GM19395 (cell line): ENCODE measurements around the gene COQ10B.
"Not testable (repeated sequence)": the region's sequence is repeated elsewhere in the genome, so short reads cannot be mapped to it uniquely, and the experiment has no call there.

Source experiments
- ATAC-seq: cut with Tn5 transposase; IDR thresholded peaks from one replicate; pipeline ENCODE4 v1.9.1; 2021; ENCODE audit warnings: mild to moderate bottlenecking, moderate library complexity; ENCODE audit not compliant: unreplicated experiment

COQ10B gene

GRCh38 chr2:197450465-197450864 lies 2.9 kb upstream of the COQ10B start:
- ATAC-seq, result no peak

DNA sequence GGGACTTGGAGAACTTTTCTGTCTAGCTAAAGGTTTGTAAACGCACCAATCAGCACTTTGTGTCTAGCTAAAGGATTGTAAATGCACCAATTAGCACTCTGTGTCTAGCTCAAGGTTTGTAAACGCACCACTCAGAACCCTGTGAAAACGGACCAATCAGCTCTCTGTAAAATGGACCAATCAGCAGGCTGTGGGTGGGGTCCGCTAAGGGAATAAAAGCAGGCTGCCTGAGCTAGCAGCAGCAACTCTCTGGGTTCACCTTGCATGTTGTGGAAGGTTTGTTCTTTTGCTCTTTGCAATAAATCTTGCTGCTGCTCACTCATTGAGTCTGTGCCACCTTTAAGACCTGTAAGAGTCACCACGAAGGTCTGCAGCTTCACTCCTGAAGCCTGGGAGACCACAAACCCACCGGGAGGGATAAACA lies 2.4 kb upstream of the COQ10B start:
- not testable (repeated sequence) for ATAC-seq

GRCh38 chr2:197452754-197453122 lies 614 bp upstream of the COQ10B start:
- ATAC-seq, result no peak

- peak; percentile 47 for ATAC-seq
Observed at GRCh38 chr2:197453914-197454398, 604 bp downstream of the COQ10B start.

DNA sequence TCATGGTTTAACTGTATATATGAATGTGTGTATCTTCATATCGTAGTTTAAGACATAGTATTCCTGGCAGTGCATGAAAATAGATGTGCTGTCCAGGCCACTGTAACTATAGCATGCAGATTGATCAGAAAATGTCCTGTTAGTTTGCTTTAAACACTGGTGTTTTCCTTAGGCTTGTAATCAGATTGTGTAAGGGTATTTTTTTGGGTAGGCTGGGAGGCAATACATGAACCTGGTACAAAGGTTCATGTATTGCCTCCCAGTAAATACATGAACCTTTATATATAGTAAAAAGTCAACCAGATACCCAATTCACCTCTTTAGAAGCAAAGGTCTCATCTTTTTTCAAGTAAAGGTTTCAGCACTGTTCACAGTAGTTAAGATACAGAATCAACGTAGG lies 1.6 kb downstream of the COQ10B start:
- ATAC-seq, result no peak

DNA sequence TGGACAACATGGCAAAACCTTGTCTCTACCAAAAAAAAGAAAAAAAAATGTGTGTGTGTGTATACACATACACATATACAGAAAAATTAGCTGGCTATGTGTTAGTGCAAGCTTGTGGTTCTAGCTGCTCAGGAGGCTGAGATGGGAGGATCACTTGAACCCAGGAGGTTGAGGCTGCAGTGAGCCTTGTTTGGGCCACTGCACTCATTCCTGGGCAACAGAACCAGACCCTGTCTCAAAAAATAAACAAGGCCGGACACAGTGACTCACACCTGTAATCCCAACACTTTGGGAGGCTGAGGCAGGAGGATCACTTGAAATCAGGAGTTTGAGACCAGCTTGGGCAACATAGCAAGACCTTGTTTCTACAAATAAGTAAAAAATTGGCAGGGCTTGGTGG lies 2.1 kb downstream of the COQ10B start:
- no peak for ATAC-seq

DNA sequence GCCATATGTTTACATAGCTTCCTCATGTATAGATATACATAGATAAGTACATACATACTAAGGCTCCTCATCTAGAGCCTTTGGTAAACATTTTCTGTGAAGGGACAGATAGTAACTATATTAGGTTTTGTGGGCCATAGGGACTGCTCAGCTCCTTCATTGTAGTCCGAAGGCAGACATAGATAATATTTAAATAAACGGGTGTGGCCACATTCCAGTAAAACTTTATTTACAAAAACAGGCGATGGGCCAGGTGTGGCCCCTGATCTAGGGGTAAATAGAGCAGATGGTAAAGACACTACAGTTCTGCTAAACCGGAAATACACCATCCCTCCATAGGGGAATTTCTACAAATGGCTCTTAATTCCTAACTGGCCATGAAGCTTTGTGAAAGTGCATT lies 7.3 kb downstream of the COQ10B start:
- ATAC-seq, result no peak

GRCh38 chr2:197461057-197461456 lies 7.7 kb downstream of the COQ10B start:
- no peak for ATAC-seq

DNA sequence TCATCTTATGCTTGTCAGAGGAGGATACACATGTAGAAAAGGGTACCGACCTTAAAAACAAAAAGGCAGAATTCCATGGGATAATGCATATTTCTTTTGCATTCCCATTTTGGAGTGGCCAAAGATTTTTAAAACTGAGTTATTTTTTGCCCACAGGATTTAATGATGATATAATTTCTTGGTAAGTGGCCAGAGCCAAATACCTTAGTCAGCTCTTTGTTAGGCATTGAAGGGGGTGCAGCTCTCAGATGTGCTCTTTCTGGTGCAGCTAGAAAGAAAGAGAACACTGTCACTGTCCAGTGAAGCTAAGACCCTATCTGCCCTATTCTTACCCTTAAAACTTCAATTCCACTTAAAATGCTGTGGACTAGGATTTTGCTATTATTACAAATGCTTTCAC lies 10.8 kb downstream of the COQ10B start:
- ATAC-seq, result no peak

- ATAC-seq, result no peak
Observed at GRCh38 chr2:197472166-197472565, 18.8 kb downstream of the COQ10B start.

DNA sequence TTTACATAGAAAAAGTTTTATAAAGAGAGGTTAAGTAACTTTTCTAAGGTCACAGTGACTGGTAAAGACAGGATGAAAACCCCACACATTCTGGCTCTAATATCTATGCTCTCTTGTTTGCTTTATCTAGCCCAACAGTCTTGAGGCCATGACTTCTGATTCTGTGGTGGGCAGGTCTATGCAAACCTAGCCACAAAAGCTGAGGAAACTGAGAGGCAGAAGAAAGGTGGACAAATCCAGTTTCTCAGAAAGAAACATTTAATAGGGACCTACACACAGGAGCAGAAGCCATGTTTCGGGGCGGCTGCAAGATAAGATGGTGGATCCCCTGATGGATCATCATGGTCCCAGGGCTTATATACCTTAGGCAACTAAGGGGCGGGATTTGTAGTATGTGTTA lies 24.4 kb downstream of the COQ10B start:
- no peak for ATAC-seq

GRCh38 chr2:197480165-197481036 lies 27.0 kb downstream of the COQ10B start:
- no peak for ATAC-seq

- ATAC-seq, result not testable (repeated sequence)
Observed at GRCh38 chr2:197484248-197484647, 30.9 kb downstream of the COQ10B start.

DNA sequence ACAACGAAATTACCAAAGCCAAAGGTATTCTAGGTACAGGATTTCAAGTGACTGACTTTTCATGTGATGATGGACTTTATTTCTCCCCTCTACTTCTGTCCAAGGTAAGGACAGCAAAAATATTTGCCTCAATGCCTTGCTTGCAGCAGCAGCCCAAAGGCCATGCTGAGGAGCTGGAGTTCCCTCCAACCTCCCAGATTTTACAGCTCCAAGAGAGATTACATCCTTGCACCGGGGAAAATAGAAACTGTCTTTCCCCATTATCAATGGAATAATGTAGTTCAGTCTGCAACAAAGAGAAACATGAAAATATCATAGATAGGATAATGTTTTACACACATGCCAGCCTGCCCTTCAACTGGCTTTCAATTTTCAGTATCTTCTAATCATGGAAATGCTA lies 32.8 kb downstream of the COQ10B start:
- no peak for ATAC-seq

DNA sequence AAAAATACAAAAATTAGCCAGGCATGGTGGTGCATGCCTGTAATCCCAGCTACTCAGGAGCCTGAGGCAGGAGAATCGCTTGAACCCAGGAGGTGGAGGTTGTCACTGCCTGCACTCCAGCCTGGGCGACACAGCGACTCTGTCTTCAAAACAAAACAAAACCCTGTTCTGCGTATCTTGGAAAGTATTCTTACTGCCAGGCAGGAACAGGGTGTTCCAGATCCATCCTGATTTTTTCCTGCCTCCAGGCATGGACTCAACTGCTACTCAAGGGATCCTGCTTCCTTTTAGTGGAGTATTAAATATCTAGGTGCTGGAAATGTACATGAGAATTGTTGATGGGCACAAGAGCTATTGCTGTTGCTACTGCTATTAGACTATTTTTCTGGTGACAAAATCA lies 34.0 kb downstream of the COQ10B start:
- no peak for ATAC-seq

DNA sequence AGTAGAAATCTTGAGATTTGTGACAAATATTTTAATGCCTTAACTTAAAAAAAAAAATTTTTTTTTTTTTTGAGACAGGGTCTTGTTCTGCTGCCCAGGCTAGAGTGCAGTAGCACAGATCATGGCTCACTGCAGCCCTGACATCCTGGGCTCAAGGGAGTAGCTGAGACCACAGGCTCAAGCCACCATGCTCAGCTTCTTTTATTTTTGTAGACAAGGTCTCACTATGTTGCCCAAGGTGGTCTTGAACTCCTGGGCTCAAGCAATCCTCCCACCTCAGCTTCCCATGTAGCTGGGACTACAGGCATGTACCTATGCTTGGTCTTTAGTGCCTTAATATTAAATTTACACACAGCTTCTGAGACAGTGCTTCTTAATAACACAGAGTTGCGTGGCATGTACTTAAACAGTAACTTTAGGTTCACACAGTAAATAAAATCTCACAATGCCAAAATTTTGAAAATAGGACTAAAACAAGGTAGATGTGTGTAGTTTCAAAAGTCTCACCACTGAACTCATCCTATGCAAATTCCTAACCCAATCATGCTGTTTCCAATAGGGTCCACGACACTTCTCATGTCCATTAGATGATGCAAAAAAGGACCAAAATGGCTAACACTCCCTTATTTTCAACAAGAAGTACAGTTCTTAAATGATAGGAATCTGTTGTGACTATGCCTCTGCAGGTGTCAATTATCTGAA lies 42.2 kb downstream of the COQ10B start:
- no peak for ATAC-seq

- no peak for ATAC-seq
Observed at GRCh38 chr2:197496695-197497094, 43.3 kb downstream of the COQ10B start.

- ATAC-seq, result no peak
Observed at GRCh38 chr2:197497326-197497725, 44.0 kb downstream of the COQ10B start.

DNA sequence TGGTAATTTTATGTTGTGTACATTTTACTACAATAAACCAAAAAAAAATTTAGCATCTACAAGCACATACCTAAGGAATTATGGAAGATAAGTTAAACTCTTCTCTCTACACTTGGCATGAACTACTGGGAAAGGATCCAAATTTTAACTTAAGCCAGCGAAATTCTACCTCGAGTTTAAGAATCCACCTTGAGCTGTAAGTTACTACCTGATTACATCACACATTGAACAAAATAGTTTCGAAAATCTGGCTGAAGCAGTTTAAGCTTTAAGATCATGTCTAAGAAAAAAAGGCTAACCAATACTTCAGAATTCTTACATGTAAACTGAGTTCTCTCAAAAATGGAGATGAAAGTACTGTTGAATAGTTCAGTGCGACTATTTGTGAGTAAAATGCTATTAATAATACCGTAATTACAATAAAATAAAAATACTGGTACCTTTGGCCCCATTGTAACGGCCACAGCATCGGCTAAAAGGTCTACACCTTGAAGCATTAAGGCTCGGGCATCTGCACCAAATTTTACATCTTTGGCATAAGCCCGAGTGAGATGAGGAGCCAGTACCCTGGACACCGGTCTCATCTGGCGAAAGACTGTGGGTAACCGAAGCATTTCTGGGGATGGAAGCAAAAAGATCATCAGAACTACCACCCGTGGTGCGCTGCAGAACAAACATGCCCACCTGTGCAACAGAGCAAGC lies 45.0 kb downstream of the COQ10B start:
- no peak for ATAC-seq

DNA sequence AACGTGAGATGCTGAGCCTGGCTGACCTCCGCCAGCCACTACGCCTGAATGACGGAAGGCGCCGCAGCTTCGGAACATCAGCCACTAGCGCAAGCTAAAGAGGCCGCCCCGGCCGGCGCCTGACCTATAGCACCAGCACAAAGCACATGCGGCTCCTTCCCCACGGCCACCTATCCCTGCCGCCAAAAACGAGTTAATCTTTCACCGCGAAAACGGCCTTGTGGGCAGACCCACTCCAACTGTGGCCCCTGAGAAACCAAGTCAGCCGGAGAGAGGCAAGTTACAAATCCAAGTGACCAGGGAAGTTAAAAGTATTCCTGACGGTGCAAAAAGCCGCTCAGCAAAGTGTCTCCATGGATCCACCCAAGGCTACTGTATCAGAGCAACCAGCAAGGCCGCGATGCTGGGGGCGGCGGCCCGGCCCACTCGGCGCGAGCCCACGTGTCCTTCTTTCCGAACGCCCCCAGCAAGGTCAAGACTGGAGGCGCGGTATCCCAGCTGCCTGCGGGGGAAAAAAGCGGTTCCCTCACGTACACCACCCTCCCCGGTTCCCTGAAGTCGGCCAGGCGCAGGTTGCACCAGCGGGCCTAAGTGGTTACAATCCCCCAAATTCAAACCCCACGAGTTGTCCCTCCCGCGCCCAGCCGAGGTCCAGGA lies 45.7 kb downstream of the COQ10B start:
- peak; percentile 24 for ATAC-seq
